HG03378 (cell line): ENCODE measurements around the gene DCAF12L2.
"Not testable (repeated sequence)": the region's sequence is repeated elsewhere in the genome, so short reads cannot be mapped to it uniquely, and the experiment has no call there.

Source experiments
- ATAC-seq: cut with Tn5 transposase; IDR thresholded peaks from one replicate; pipeline ENCODE4 v1.9.1; 2021; ENCODE audit warnings: mild to moderate bottlenecking, moderate library complexity; ENCODE audit not compliant: unreplicated experiment

Gene DCAF12L2

DNA sequence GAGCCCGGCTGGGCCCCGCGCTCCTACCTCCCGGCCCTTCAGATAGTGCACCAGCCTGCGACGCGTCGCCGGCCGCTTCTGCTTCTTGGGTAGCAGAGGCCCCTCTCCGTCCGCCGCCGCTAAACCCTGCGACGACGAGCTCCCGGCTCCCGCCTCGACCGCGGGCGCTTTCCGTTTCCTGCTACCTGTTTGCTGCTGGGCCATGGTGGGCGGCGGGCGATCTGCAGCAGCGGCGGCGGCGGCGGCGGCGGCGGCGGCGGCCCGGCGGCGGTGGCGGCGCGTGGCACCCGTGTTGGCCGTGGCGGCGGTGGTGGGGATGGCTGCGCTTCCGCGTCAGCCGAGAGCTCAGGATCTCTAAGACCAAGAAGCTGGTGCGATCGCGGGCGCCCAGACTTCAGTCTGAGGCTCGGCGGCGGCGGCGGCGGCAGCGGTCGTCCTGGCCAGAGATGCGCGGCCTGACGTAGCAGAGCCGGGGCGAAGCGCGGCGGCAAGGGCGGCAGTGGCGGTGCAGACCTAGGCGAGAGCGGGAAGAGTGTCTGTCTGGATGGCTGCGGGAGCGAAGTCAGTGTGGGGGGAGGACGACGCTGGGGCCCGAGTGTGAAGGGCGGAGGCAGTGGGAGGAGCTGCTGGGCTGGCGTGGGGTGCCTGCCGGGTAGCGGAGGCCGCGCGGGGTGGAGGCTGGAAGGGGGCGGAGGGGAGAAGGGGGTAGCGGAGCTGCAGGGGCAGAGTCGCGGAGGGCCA is at the start of gene DCAF12L2:
DCAF12L2 (minus strand) TSS at position 569 of the 741 bp plus-strand sequence; CDS start at position 204, 365 bp downstream.
- ATAC-seq, result no peak

GRCh38 chrX:126190888-126191287 is 24.8 kb upstream of the DCAF12L2 start:
- ATAC-seq, result not testable (repeated sequence)

- no peak for ATAC-seq
Observed at GRCh38 chrX:126177133-126177840, 11.2 kb upstream of the DCAF12L2 start.

- ATAC-seq, result no peak
Observed at GRCh38 chrX:126170720-126171119, 4.6 kb upstream of the DCAF12L2 start.

DNA sequence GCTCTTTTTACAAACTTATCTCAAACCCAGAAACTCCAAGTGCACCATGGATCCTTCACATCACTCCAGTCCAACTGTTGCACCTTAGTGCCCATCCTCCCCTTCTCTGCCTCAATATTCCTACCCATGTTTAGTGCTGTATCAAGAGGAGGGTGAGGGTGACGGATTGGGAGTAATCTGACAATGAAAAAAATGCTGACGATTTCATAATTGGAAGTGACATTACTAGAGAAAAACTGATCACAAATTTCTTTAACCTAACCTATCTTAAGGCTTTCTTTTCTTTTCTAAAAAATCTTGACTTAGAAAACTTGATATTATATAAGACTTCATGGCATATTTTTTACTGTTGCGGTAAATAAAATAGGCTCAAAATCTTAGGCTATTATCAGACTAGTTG is 1.5 kb upstream of the DCAF12L2 start:
- no peak for ATAC-seq

- no peak for ATAC-seq
Observed at GRCh38 chrX:126165401-126165720, 728 bp downstream of the DCAF12L2 start.

DNA sequence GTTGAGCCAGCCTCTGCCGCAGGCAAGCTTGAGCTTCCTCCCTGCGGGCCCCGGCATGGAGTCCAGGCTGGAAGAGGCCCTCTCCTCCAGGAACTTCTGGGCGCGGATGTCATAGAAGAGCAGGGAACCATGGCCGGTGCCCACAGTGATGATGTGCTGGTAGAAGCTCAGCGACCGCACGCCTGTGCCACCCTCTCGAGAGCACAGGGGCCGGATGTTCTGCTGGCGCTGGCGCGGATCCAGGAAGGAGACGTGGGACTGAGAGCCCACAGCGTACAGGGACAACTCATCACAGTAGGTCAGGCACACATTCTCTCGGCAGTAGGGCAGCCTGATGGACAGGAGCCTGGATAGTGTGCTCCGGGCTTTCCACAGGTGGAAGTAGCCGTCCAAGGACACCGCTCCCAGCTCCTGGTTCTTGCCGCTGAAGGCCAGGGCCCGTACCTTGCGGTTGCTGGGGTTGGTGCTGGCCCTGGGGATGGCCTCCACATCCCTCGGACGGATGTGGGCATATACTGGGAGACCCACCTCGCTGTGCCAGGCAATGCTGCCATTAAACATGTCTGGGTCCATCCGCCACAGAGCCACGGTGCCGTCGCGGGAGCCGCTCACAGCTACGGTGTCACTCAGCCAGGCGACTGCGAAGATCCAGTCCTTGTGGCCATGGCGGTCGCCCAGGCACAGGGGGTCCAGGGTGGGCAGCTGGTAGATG is 1.2 kb downstream of the DCAF12L2 start:
- no peak for ATAC-seq

- no peak for ATAC-seq
Observed at GRCh38 chrX:126164226-126164625, 1.9 kb downstream of the DCAF12L2 start.

- no peak for ATAC-seq
Observed at GRCh38 chrX:126141014-126141413, 25.1 kb downstream of the DCAF12L2 start.

DNA sequence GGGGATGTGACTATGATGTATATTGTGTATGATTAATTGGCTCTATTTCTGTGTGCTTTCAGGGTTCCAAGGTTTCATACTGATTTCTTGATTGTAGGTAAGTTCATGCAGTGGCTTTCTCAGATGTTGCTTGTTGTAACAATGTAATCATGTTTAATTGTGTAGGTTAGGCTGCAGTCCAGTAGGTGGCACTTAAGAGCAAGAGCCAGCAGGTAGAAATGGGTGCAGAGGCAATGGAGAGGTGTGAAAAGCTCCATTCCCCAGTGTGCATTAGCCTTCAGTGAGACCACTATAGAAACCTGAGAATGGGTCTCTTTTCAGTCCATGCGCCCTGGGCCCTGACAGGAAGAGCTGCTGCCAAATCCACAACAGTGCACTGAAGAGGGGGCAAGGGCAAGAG is 28.2 kb downstream of the DCAF12L2 start:
- ATAC-seq, result no peak

DNA sequence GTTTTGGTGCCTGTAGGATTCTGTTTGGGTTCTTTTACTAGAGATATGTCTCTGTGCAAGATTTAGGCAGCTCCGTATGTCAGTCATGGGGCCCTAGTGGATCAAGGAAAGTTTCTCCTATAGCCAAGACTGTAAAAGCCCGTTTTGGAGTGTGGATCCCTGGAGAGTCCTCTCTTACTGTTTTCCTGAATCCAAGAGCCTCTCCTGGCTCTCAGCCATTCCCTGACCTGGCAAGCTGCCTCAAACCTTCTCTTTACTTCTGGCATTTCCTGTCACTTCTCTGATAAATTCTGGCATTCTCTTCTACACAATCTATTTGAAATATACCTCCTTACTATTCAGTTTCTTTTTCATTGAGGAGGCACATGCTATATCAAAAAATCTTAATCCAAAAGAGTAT is 41.4 kb downstream of the DCAF12L2 start:
- no peak for ATAC-seq
